HCT116 (cell line): ENCODE measurements around the gene FGF18. TPM values are rescaled to one million over a fixed set of nuclear protein-coding genes. Genes with fewer than 3 reads are reported as not detected.

Experiments used
- ATAC-seq: fragments of 200-7000 bp; cut with Tn5 transposase; 2 replicates; pipeline ENCODE4 v1.9.1; 2020; ENCODE audit warnings: mild to moderate bottlenecking, moderate library complexity
- BruUV-seq: library from RNA; stranded (reverse); fragments of 400-500 nt; replicated peaks from 2 replicates; lab custom pipeline; 2021; lab: Mats Ljungman, UMichigan
- CTCF ChIA-PET: fragments of 300-600 bp; sonication (Branson Sonifier 250); formaldehyde crosslinking; loops from one replicate; lab custom pipeline; 2021; ENCODE audit warnings: antibody characterized with exemption; lab: Charles Lee
- POLR2A ChIA-PET: fragments of 300-600, 350-600 bp; sonication (Branson Sonifier 250); formaldehyde crosslinking; loops from one replicate; lab custom pipeline; 2021; ENCODE audit warnings: antibody characterized with exemption; lab: Charles Lee
- RAD21 ChIA-PET, 2 experiments: fragments of 300-600 bp; sonication (Branson Sonifier 250); formaldehyde crosslinking; loops; one replicate each; lab custom pipeline; 2023; ENCODE audit warnings: low total read pairs in 2 of 2; ENCODE audit not compliant: uncharacterized antibody in 2 of 2, unreplicated experiment in 2 of 2, low non-redundant PET in 1 of 2; lab: Charles Lee
- DNase-seq: peaks from one replicate; pipeline ENCODE4 v3.0.0-alpha.2; 2010; ENCODE audit warnings: low read depth, low spot score
- H2AFZ ChIP-seq: fragments of 200-600 bp; shearing (Covaris generic), sonication (generic); 2 replicates; pipeline ENCODE4 v1.6.1; 2017; ENCODE audit warnings: low read depth, mixed run types, mixed read lengths, antibody characterized with exemption, low read length; ENCODE audit not compliant: poor library complexity, severe bottlenecking
- H3K27ac ChIP-seq: 2 replicates; pipeline ENCODE4 v1.5.1; 2012; ENCODE audit warnings: low read depth, low read length
- H3K27me3 ChIP-seq: fragments of 200-600 bp; sonication (generic); 2 replicates; pipeline ENCODE4 v1.6.1; 2016; ENCODE audit warnings: mixed run types, low read length, mixed read lengths; ENCODE audit not compliant: insufficient read depth
- H3K36me3 ChIP-seq, 2 experiments: fragments of 200-500 bp in 1 of 2; fragments of 200-600 bp in 1 of 2; sonication (Bioruptor generic) in 1 of 2; sonication (generic) in 1 of 2; 2 replicates each; pipeline versions ENCODE4 v1.5.1 to v1.6.1; 2014 to 2016; ENCODE audit warnings: low read length in 2 of 2, inconsistent platforms in 1 of 2, mixed read lengths in 1 of 2, mixed run types in 1 of 2; ENCODE audit not compliant: insufficient read depth in 2 of 2, control insufficient read depth in 1 of 2
- H3K4me1 ChIP-seq, 2 experiments: fragments of 200-600 bp in 1 of 2; sonication (generic) in 1 of 2; 2 replicates each; pipeline versions ENCODE4 v1.5.1 to v1.6.1; 2012 to 2017; ENCODE audit warnings: low read length in 2 of 2, inconsistent platforms in 1 of 2, mild to moderate bottlenecking in 1 of 2, mixed read lengths in 1 of 2, mixed run types in 1 of 2, moderate library complexity in 1 of 2; ENCODE audit not compliant: insufficient read depth in 2 of 2, control insufficient read depth in 1 of 2
- H3K4me2 ChIP-seq: fragments of 200-600 bp; sonication (generic); 2 replicates; pipeline ENCODE4 v1.6.1; 2017; ENCODE audit warnings: mixed run types, low read length, mixed read lengths
- H3K4me3 ChIP-seq, 2 experiments: fragments of 200-600 bp in 1 of 2; sonication (generic) in 1 of 2; replicated peaks in 1 of 2; 2 replicates each; pipeline ENCODE4 v1.5.1; 2011 to 2016; ENCODE audit warnings: low read length in 2 of 2, control low read depth in 1 of 2, low read depth in 1 of 2, mild to moderate bottlenecking in 1 of 2, mixed read lengths in 1 of 2, mixed run types in 1 of 2
- H3K79me2 ChIP-seq: fragments of 200-600 bp; sonication (generic); 2 replicates; pipeline ENCODE4 v1.6.1; 2017; ENCODE audit warnings: mild to moderate bottlenecking, mixed run types, low read length, moderate library complexity, mixed read lengths; ENCODE audit not compliant: insufficient read depth
- H3K9ac ChIP-seq: fragments of 200-600 bp; sonication (generic); 2 replicates; pipeline ENCODE4 v1.6.1; 2016; ENCODE audit warnings: low read length, mixed read lengths
- H3K9me2 ChIP-seq: fragments of 200-600 bp; sonication (generic), shearing (Covaris generic); 2 replicates; pipeline ENCODE4 v1.6.1; 2017; ENCODE audit warnings: mixed run types, mild to moderate bottlenecking, moderate library complexity; ENCODE audit not compliant: insufficient read depth
- H3K9me3 ChIP-seq, 2 experiments: fragments of 200-500 bp in 1 of 2; fragments of 200-600 bp in 1 of 2; sonication (Bioruptor generic) in 1 of 2; sonication (generic) in 1 of 2; 2 replicates each; pipeline ENCODE4 v1.6.1; 2014 to 2017; ENCODE audit warnings: low read length in 2 of 2, mixed read lengths in 2 of 2, inconsistent platforms in 1 of 2, low read depth in 1 of 2, mild to moderate bottlenecking in 1 of 2, mixed run types in 1 of 2, moderate library complexity in 1 of 2; ENCODE audit not compliant: control insufficient read depth in 1 of 2, insufficient read depth in 1 of 2
- H4K20me1 ChIP-seq: fragments of 200-600 bp; sonication (generic), shearing (Covaris generic); 2 replicates; pipeline ENCODE4 v1.6.1; 2017; ENCODE audit warnings: mixed run types, mild to moderate bottlenecking, moderate library complexity; ENCODE audit not compliant: insufficient read depth
- CBX3 ChIP-seq: IDR thresholded peaks from 2 replicates; pipeline ENCODE4 v1.6.1; 2012; ENCODE audit warnings: low read depth
- CEBPB ChIP-seq: IDR thresholded peaks from 2 replicates; pipeline ENCODE4 v1.6.1; 2012; ENCODE audit warnings: low read depth
- EZH2 ChIP-seq: fragments of 200-600 bp; sonication (generic); IDR thresholded peaks from 2 replicates; pipeline ENCODE4 v1.6.1; 2017; ENCODE audit warnings: antibody characterized with exemption, mixed run types
- EZH2phosphoT487 ChIP-seq: fragments of 200-600 bp; IDR thresholded peaks from 2 replicates; pipeline ENCODE4 v1.6.1; 2018; ENCODE audit warnings: antibody characterized with exemption, borderline replicate concordance
- POLR2AphosphoS5 ChIP-seq: IDR thresholded peaks from 2 replicates; pipeline ENCODE4 v1.6.1; 2011; ENCODE audit warnings: mild to moderate bottlenecking, low read depth, low read length, moderate library complexity
- SIN3A ChIP-seq: IDR thresholded peaks from 2 replicates; pipeline ENCODE4 v1.6.1; 2012; ENCODE audit warnings: low read depth
- YY1 ChIP-seq: IDR thresholded peaks from 2 replicates; pipeline ENCODE4 v1.6.1; 2011; ENCODE audit warnings: low read length, low read depth, moderate library complexity, mild to moderate bottlenecking; ENCODE audit not compliant: insufficient replicate concordance; ENCODE audit errors: extremely low read depth
- intact Hi-C: fragments of 100-400 bp; cut with micrococcal nuclease; formaldehyde crosslinking; loops from 2 replicates; pipeline ENCODE4 v1.10.0; 2022
- total RNA-seq: library from RNA; stranded (reverse); gene quantifications from one replicate; pipeline ENCODE4 v1.2.1, GENCODE V29; 2021; ENCODE audit not compliant: unreplicated experiment
- TF ChIP-seq, protein P1 (sequence below): IDR thresholded peaks from 2 replicates; pipeline ENCODE4 v1.6.1; 2012
- TF ChIP-seq, protein P2 (sequence below): IDR thresholded peaks from 2 replicates; pipeline ENCODE4 v1.6.1; 2012; ENCODE audit warnings: low read depth
- TF ChIP-seq, protein P3 (sequence below), 3 experiments: fragments of 200-600 bp in 1 of 3; sonication (generic) in 1 of 3; IDR thresholded peaks in 2 of 3; conservative IDR thresholded peaks in 1 of 3; 2 replicates each; pipeline ENCODE4 v1.5.1; 2012 to 2017; ENCODE audit warnings: low read depth in 2 of 3, low read length in 2 of 3, antibody characterized with exemption in 1 of 3, borderline replicate concordance in 1 of 3, control low read depth in 1 of 3, mild to moderate bottlenecking in 1 of 3, mixed read lengths in 1 of 3, mixed run types in 1 of 3, moderate library complexity in 1 of 3; ENCODE audit not compliant: insufficient read depth in 1 of 3

The FGF18 gene
- total RNA-seq, 1 experiment from 2014 or later, result 0.96 TPM

DNA sequence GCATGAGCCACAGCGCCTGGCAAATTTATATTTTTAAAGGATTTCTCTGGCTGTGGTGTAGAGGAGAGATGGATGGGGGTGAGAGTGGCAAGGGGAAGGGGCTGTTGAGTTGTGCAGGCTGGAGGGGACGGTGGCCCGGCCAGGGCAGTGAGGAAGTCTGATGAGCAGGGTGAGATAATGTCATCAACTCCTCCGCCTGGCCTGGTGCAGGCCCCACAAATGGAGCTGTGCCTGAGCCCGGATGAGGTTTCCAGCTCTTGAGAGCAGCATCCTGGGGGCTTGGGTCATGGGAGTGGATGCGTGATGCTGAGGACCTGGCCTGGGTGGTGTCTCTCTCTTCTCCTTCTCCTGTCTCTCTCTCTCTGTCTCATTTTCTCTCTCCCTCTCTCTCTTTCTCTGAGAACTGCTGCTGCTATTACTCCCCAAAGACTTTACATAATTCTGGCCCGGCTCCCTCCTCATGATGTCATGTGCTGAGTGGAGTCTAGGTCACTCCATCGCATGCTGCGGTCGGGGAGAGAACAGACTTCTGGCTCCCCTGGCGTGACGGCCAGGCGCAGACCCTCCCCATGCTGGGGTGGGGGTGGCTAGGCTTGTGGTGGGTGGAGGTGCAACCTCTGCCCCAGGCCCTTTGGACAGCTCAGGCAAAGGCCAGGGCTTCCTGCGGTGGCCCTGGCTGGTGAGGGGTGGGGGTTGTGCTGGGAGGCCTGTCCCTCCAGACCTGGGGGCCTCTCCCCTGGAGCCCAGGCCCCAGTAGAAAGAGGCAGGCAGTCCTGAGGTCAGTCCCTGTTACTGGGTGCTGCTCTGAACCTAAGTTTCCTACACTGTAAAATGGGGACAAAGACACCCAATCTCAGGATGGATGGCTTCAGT is 26.4 kb downstream of the FGF18 start:
- Histone ChIP-seq H3K9me3 (no peaks in the 10 kb centered on the region), H4K20me1 (no peaks in the 10 kb centered on the region), H3K4me3 (no peak overlapping the region), H3K4me2 (no peak overlapping the region), H3K27ac (no peak overlapping the region), H2AFZ (no peak overlapping the region), H3K9ac (no peak overlapping the region), H3K4me1 (peaks cover 8 to 22% of the 10 kb centered on the region in 2 experiments; a peak in 3 of 4 replicates), H3K36me3 (no peaks in the 10 kb centered on the region), H3K27me3 (no peaks in the 10 kb centered on the region), H3K9me2 (no peaks in the 10 kb centered on the region), H3K79me2 (no peaks in the 10 kb centered on the region)
- BruUV-seq, result no TSS peak
- no peak for ATAC-seq
- intact Hi-C loops, result no loop called here
- ChIA-PET POLR2A (no interaction called here), RAD21 (no interaction called here), CTCF (no interaction called here)
- TF ChIP-seq EZH2phosphoT487, result no peak
- TF ChIP-seq, protein P1, sequence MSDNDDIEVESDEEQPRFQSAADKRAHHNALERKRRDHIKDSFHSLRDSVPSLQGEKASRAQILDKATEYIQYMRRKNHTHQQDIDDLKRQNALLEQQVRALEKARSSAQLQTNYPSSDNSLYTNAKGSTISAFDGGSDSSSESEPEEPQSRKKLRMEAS, result no peak
- DNase-seq, result no peak

DNA sequence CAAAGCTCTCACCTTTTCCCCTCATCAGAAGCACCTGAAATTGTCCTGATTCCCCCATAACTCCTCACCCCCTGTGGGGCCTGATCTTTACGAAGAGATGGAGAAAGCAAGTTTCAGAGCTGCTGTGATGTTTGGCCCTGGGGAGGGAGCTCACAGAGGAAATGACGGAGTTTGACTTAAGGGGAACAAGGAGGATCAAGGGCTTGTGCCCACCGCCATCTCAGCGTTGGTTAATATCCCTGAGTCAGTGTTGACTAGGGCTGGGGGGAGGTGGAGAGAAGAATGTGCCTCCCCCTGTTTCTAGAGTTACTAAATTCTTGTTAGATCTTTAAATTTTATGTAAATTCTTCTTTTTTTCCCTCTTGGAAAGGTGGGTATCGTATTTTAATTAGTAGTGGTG is 27.8 kb downstream of the FGF18 start:
- ATAC-seq (no peak), DNase-seq (no peak)
- Histone ChIP-seq H3K36me3 (no peaks in the 10 kb centered on the region), H3K4me3 (no peak overlapping the region), H3K9me2 (no peaks in the 10 kb centered on the region), H3K27ac (no peak overlapping the region), H2AFZ (no peak overlapping the region), H3K4me2 (no peak overlapping the region), H3K4me1 (peaks cover 14 to 36% of the 10 kb centered on the region in 2 experiments), H4K20me1 (no peaks in the 10 kb centered on the region), H3K9ac (no peak overlapping the region), H3K79me2 (no peaks in the 10 kb centered on the region), H3K27me3 (no peaks in the 10 kb centered on the region), H3K9me3 (no peaks in the 10 kb centered on the region)
- BruUV-seq, result no TSS peak
- ChIA-PET POLR2A (no interaction called here), RAD21 (no interaction called here), CTCF (no interaction called here)
- intact Hi-C loops, result no loop called here
- TF ChIP-seq POLR2AphosphoS5 (no peak), SIN3A (no peak), CEBPB (no peak), EZH2 (no peak), CBX3 (no peak), YY1 (no peak)
- TF ChIP-seq, protein P2, sequence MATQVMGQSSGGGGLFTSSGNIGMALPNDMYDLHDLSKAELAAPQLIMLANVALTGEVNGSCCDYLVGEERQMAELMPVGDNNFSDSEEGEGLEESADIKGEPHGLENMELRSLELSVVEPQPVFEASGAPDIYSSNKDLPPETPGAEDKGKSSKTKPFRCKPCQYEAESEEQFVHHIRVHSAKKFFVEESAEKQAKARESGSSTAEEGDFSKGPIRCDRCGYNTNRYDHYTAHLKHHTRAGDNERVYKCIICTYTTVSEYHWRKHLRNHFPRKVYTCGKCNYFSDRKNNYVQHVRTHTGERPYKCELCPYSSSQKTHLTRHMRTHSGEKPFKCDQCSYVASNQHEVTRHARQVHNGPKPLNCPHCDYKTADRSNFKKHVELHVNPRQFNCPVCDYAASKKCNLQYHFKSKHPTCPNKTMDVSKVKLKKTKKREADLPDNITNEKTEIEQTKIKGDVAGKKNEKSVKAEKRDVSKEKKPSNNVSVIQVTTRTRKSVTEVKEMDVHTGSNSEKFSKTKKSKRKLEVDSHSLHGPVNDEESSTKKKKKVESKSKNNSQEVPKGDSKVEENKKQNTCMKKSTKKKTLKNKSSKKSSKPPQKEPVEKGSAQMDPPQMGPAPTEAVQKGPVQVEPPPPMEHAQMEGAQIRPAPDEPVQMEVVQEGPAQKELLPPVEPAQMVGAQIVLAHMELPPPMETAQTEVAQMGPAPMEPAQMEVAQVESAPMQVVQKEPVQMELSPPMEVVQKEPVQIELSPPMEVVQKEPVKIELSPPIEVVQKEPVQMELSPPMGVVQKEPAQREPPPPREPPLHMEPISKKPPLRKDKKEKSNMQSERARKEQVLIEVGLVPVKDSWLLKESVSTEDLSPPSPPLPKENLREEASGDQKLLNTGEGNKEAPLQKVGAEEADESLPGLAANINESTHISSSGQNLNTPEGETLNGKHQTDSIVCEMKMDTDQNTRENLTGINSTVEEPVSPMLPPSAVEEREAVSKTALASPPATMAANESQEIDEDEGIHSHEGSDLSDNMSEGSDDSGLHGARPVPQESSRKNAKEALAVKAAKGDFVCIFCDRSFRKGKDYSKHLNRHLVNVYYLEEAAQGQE, result no peak
- TF ChIP-seq, protein P3, sequence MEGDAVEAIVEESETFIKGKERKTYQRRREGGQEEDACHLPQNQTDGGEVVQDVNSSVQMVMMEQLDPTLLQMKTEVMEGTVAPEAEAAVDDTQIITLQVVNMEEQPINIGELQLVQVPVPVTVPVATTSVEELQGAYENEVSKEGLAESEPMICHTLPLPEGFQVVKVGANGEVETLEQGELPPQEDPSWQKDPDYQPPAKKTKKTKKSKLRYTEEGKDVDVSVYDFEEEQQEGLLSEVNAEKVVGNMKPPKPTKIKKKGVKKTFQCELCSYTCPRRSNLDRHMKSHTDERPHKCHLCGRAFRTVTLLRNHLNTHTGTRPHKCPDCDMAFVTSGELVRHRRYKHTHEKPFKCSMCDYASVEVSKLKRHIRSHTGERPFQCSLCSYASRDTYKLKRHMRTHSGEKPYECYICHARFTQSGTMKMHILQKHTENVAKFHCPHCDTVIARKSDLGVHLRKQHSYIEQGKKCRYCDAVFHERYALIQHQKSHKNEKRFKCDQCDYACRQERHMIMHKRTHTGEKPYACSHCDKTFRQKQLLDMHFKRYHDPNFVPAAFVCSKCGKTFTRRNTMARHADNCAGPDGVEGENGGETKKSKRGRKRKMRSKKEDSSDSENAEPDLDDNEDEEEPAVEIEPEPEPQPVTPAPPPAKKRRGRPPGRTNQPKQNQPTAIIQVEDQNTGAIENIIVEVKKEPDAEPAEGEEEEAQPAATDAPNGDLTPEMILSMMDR (IDR thresholded peaks at IDR 0.05 in 2 of 3, conservative IDR thresholded peaks at IDR 0.05 in 1 of 3; ENCODE audit: borderline replicate concordance in 1 of 3, insufficient read depth in 1 of 3, low read depth in 2 of 3, low read length in 2 of 3), result no peak
